PC-3 (cell line): ENCODE data around the gene STARD3. TPM values are rescaled to one million over a fixed set of nuclear protein-coding genes. Genes with fewer than 3 reads are reported as not detected.
A peak's percentile ranks its signal among the peaks of the same experiment; 100 is the strongest.

Source experiments
- ATAC-seq: fragments of 200-7000 bp; cut with Tn5 transposase; 2 replicates; pipeline ENCODE4 v1.9.1; 2020; ENCODE audit warnings: mild to moderate bottlenecking, moderate library complexity
- BruUV-seq: library from RNA; stranded (reverse); fragments of 400-500 nt; replicated peaks from 2 replicates; lab custom pipeline; 2021; lab: Mats Ljungman, UMichigan
- CTCF ChIA-PET: fragments of 300-600 bp; sonication (Branson Sonifier 250); formaldehyde crosslinking; loops from one replicate; lab custom pipeline; 2022; ENCODE audit warnings: antibody characterized with exemption; lab: Charles Lee
- POLR2A ChIA-PET: fragments of 300-600 bp; sonication (Branson Sonifier 250); formaldehyde crosslinking; loops from one replicate; lab custom pipeline; 2022; ENCODE audit warnings: antibody characterized with exemption; ENCODE audit not compliant: unreplicated experiment; lab: Charles Lee
- DNase-seq: peaks from one replicate; pipeline ENCODE4 v3.0.0-alpha.2; 2015
- H2AFZ ChIP-seq: fragments of 300-600 bp; sonication (generic); 2 replicates; pipeline ENCODE4 v1.6.0; 2016; ENCODE audit warnings: antibody characterized with exemption, low read length
- H3F3A ChIP-seq: fragments of 300-600 bp; sonication (generic); one replicate; pipeline ENCODE4 v1.6.0; 2017; ENCODE audit warnings: antibody characterized with exemption, low read length, control low read depth, mild to moderate bottlenecking; ENCODE audit not compliant: unreplicated experiment
- H3K27ac ChIP-seq: fragments of 300-600 bp; sonication (generic); 2 replicates; pipeline ENCODE4 v1.5.1; 2016; ENCODE audit warnings: mild to moderate bottlenecking, low read length
- H3K27me3 ChIP-seq: fragments of 300-600 bp; sonication (generic); 2 replicates; pipeline ENCODE4 v1.6.1; 2016; ENCODE audit warnings: low read length, mixed read lengths
- H3K36me3 ChIP-seq: fragments of 300-600 bp; sonication (generic); 2 replicates; pipeline ENCODE4 v1.6.1; 2016; ENCODE audit warnings: low read depth, mixed run types, low read length, mixed read lengths
- H3K4me1 ChIP-seq: fragments of 300-600 bp; sonication (generic); 2 replicates; pipeline ENCODE4 v1.5.1; 2016; ENCODE audit warnings: low read length; ENCODE audit not compliant: insufficient read depth
- H3K4me2 ChIP-seq: fragments of 300-600 bp; sonication (generic); 2 replicates; pipeline ENCODE4 v1.6.0; 2016; ENCODE audit warnings: low read length
- H3K4me3 ChIP-seq: fragments of 300-600 bp; sonication (generic); 2 replicates; pipeline ENCODE4 v1.5.1; 2016; ENCODE audit warnings: mild to moderate bottlenecking, low read length, mixed read lengths
- H3K79me2 ChIP-seq: fragments of 300-600 bp; sonication (generic); 2 replicates; pipeline ENCODE4 v1.6.1; 2017; ENCODE audit warnings: low read length, mixed read lengths
- H3K9ac ChIP-seq: fragments of 300-600 bp; sonication (generic); 2 replicates; pipeline ENCODE4 v1.6.0; 2016; ENCODE audit warnings: mild to moderate bottlenecking, low read length
- H3K9me2 ChIP-seq: fragments of 300-600 bp; sonication (generic); replicated peaks from 2 replicates; pipeline ENCODE4 v1.6.1; 2016; ENCODE audit warnings: mixed run types, low read length, mixed read lengths
- H3K9me3 ChIP-seq: fragments of 300-600 bp; sonication (generic); 2 replicates; pipeline ENCODE4 v1.6.1; 2016; ENCODE audit warnings: low read length, mixed read lengths
- H4K20me1 ChIP-seq: fragments of 300-600 bp; sonication (generic); 2 replicates; pipeline ENCODE4 v1.6.1; 2016; ENCODE audit warnings: low read length, mixed read lengths
- CTCF ChIP-seq: fragments of 300-600 bp; sonication (generic); conservative IDR thresholded peaks from 2 replicates; pipeline ENCODE4 v1.5.1; 2017; ENCODE audit warnings: antibody characterized with exemption, low read depth, mild to moderate bottlenecking, low read length
- EZH2 ChIP-seq: fragments of 300-600 bp; sonication (generic); IDR thresholded peaks from one replicate; pipeline ENCODE4 v1.6.1; 2017; ENCODE audit warnings: antibody characterized with exemption, mild to moderate bottlenecking, low read length; ENCODE audit not compliant: unreplicated experiment
- EZH2phosphoT487 ChIP-seq: fragments of 300-600 bp; sonication (generic); IDR thresholded peaks from 2 replicates; pipeline ENCODE4 v1.6.1; 2018; ENCODE audit warnings: mild to moderate bottlenecking, antibody characterized with exemption, low read length, borderline replicate concordance
- intact Hi-C: fragments of 100-400 bp; cut with micrococcal nuclease; formaldehyde crosslinking; loops from 2 replicates; pipeline ENCODE4 v1.9.0; 2023
- total RNA-seq: library from RNA; depleted of rRNA; stranded (reverse); fragments of >200 nt; gene quantifications from 2 replicates; pipeline ENCODE4 v1.2.3, GENCODE V29; 2014

The STARD3 gene
- total RNA-seq, 1 experiment from 2014 or later: 30.5 TPM

GRCh38 chr17:39665642-39666224, 28.8 kb downstream of the STARD3 start:
- Histone ChIP-seq H3K9me3 (no peaks in the 10 kb centered on the region), H3K27ac (no peak overlapping the region), H3F3A (no peaks in the 10 kb centered on the region), H3K36me3 (no peaks in the 10 kb centered on the region), H3K9me2 (no peaks in the 10 kb centered on the region), H3K4me3 (no peak overlapping the region), H3K27me3 (no peaks in the 10 kb centered on the region), H4K20me1 (no peaks in the 10 kb centered on the region), H3K9ac (no peak overlapping the region), H2AFZ (no peak overlapping the region), H3K4me2 (no peak overlapping the region), H3K4me1 (peaks cover 4% of the 10 kb centered on the region; the same call in 1 of the 2 replicates), H3K79me2 (no peaks in the 10 kb centered on the region)
- ATAC-seq (peak; percentile 82), DNase-seq (peak; percentile 50)
- no peak for TF ChIP-seq EZH2phosphoT487
- TF ChIP-seq CTCF: peak; percentile 52; the same call in 1 of the 2 replicates
- no peak for TF ChIP-seq EZH2
- ChIA-PET POLR2A (interaction anchor here (0.6 kb wide), 1 partner anchor 683 kb away, joined by 4 read pairs; no protein-coding TSS in a partner anchor), CTCF (interaction anchor here (0.6 to 1.1 kb wide), 3 partner anchors 10 to 34 kb away, joined by 3 read pairs; partner anchors contain the start of gene ERBB2)
- no TSS peak for BruUV-seq
- intact Hi-C loops: no loop called here

GRCh38 chr17:39666231-39666600, 29.3 kb downstream of the STARD3 start:
- H3K4me3 ChIP-seq: no peak overlapping the region
- ChIA-PET CTCF (interaction anchor here (1.1 to 1.5 kb wide), 2 partner anchors 34 to 45 kb away, joined by 3 to 4 read pairs; partner anchors contain the start of gene ERBB2), POLR2A (no interaction called here)
- intact Hi-C loops: no loop called here
- H3K9me3 ChIP-seq: no peaks in the 10 kb centered on the region
- no peaks in the 10 kb centered on the region for H3K79me2 ChIP-seq
- TF ChIP-seq CTCF: no peak
- TF ChIP-seq EZH2: no peak
- TF ChIP-seq EZH2phosphoT487: no peak
- DNase-seq (no peak), ATAC-seq (no peak)
- H3K27me3 ChIP-seq: no peaks in the 10 kb centered on the region
- H3K9me2 ChIP-seq: no peaks in the 10 kb centered on the region
- no TSS peak for BruUV-seq
- no peaks in the 10 kb centered on the region for H3K36me3 ChIP-seq
- no peak overlapping the region for H3K4me2 ChIP-seq
- no peak overlapping the region for H2AFZ ChIP-seq
- H3K9ac ChIP-seq: no peak overlapping the region
- H4K20me1 ChIP-seq: no peaks in the 10 kb centered on the region
- peaks cover 4% of the 10 kb centered on the region; the same call in 1 of the 2 replicates for H3K4me1 ChIP-seq
- H3F3A ChIP-seq: no peaks in the 10 kb centered on the region
- H3K27ac ChIP-seq: no peak overlapping the region

GRCh38 chr17:39666601-39667261, 29.8 kb downstream of the STARD3 start:
- no TSS peak for BruUV-seq
- ChIA-PET CTCF (interaction anchor here (1.5 kb wide), 1 partner anchor 45 kb away, joined by 4 read pairs; no protein-coding TSS in a partner anchor), POLR2A (no interaction called here)
- Histone ChIP-seq H3K27me3 (no peaks in the 10 kb centered on the region), H3K9ac (no peak overlapping the region), H3K4me2 (no peak overlapping the region), H4K20me1 (no peaks in the 10 kb centered on the region), H3K36me3 (no peaks in the 10 kb centered on the region), H3F3A (no peaks in the 10 kb centered on the region), H3K4me1 (peaks cover 4% of the 10 kb centered on the region; the same call in 1 of the 2 replicates), H3K4me3 (no peak overlapping the region), H3K9me3 (no peaks in the 10 kb centered on the region), H3K9me2 (no peaks in the 10 kb centered on the region), H3K27ac (no peak overlapping the region), H2AFZ (no peak overlapping the region), H3K79me2 (no peaks in the 10 kb centered on the region)
- ATAC-seq (no peak), DNase-seq (no peak)
- TF ChIP-seq EZH2phosphoT487: no peak
- TF ChIP-seq CTCF: no peak
- no peak for TF ChIP-seq EZH2
- intact Hi-C loops: no loop called here
